ENCODE results near the gene KDM4C.

The KDM4C gene

DNA sequence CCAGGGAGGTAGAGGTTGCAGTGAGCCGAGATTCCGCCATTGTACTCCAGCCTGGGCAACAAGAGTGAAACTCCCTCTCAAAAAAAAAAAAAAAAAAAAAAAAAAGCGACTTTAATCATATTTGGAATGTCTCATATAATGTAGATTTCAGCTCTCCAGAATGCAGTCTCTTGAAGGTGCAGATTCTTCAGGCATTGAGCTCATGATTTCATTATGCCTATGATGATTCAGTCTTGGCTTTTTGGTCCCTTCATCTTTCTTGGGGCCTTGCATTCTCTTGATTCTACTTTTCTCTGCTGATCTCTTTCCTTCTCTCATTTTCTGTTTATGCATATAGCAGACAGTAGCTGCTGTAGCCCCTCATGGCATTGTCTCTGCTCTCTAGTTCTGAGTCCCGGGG, 22.9 kb downstream of the KDM4C start:
- H4K20me1 ChIP-seq (ENCODE audit: insufficient read depth), result no peaks in the 10 kb centered on the region
- TF ChIP-seq, protein P1, sequence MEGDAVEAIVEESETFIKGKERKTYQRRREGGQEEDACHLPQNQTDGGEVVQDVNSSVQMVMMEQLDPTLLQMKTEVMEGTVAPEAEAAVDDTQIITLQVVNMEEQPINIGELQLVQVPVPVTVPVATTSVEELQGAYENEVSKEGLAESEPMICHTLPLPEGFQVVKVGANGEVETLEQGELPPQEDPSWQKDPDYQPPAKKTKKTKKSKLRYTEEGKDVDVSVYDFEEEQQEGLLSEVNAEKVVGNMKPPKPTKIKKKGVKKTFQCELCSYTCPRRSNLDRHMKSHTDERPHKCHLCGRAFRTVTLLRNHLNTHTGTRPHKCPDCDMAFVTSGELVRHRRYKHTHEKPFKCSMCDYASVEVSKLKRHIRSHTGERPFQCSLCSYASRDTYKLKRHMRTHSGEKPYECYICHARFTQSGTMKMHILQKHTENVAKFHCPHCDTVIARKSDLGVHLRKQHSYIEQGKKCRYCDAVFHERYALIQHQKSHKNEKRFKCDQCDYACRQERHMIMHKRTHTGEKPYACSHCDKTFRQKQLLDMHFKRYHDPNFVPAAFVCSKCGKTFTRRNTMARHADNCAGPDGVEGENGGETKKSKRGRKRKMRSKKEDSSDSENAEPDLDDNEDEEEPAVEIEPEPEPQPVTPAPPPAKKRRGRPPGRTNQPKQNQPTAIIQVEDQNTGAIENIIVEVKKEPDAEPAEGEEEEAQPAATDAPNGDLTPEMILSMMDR (conservative IDR thresholded peaks at IDR 0.05; ENCODE audit: low read depth, low read length), result no peak
- no peak overlapping the region for H3K27ac ChIP-seq
- no peaks in the 10 kb centered on the region for H3K36me3 ChIP-seq (ENCODE audit: insufficient read depth)
- H2AFZ ChIP-seq (ENCODE audit: low read depth), result no peak overlapping the region
- no peaks in the 10 kb centered on the region for H3K27me3 ChIP-seq (ENCODE audit: insufficient read depth, low read depth)
- no peak overlapping the region for H3K4me2 ChIP-seq
- no peak overlapping the region for H3K4me3 ChIP-seq (IDR thresholded peaks at IDR 0.05; ENCODE audit: insufficient read depth, low read depth, low read length)
- no peak overlapping the region for H3K9ac ChIP-seq
- H3K4me1 ChIP-seq (ENCODE audit: low read depth, poor library complexity, severe bottlenecking), result peaks cover 18% of the 10 kb centered on the region
- H3K79me2 ChIP-seq (ENCODE audit: insufficient read depth, low read depth), result peaks cover 6% of the 10 kb centered on the region; the same call in 1 of the 2 replicates

DNA sequence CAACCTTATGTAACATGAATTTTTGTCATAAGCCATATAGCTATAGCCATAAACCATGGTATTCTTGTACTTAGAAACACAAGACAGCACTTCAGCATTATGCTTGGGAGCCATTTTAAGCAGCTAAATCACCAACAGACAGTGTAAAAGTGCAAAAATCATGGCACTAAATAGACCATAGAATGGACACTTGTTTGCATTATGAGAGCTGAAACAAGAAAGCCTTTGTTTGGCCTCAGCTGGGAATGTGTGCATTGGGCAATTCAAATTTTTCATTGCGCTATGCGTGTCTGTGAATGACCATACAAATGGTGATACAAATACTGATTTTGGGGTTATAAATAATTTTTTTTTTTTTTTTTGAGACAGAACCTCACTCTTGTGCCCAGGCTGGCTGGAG, 23.7 kb downstream of the KDM4C start:
- Histone ChIP-seq H3K9ac (no peak overlapping the region), H3K27me3 (ENCODE audit: insufficient read depth, low read depth) (no peaks in the 10 kb centered on the region), H3K4me3 (IDR thresholded peaks at IDR 0.05; ENCODE audit: insufficient read depth, low read depth, low read length) (no peak overlapping the region), H3K4me2 (no peak overlapping the region), H3K36me3 (ENCODE audit: insufficient read depth) (no peaks in the 10 kb centered on the region), H3K27ac (no peak overlapping the region), H3K4me1 (ENCODE audit: low read depth, poor library complexity, severe bottlenecking) (peaks cover 18% of the 10 kb centered on the region), H4K20me1 (ENCODE audit: insufficient read depth) (no peaks in the 10 kb centered on the region), H2AFZ (ENCODE audit: low read depth) (no peak overlapping the region), H3K79me2 (ENCODE audit: insufficient read depth, low read depth) (peaks cover 6% of the 10 kb centered on the region; the same call in 1 of the 2 replicates)
- TF ChIP-seq, protein P1 (conservative IDR thresholded peaks at IDR 0.05; ENCODE audit: low read depth, low read length), result no peak

GRCh38 chr9:6782345-6782744, 24.6 kb downstream of the KDM4C start:
- peaks cover 18% of the 10 kb centered on the region for H3K4me1 ChIP-seq (ENCODE audit: low read depth, poor library complexity, severe bottlenecking)
- no peaks in the 10 kb centered on the region for H4K20me1 ChIP-seq (ENCODE audit: insufficient read depth)
- no peak overlapping the region for H2AFZ ChIP-seq (ENCODE audit: low read depth)
- no peaks in the 10 kb centered on the region for H3K27me3 ChIP-seq (ENCODE audit: insufficient read depth, low read depth)
- H3K79me2 ChIP-seq (ENCODE audit: insufficient read depth, low read depth), result peaks cover 6% of the 10 kb centered on the region; the same call in 1 of the 2 replicates
- TF ChIP-seq, protein P1 (conservative IDR thresholded peaks at IDR 0.05; ENCODE audit: low read depth, low read length), result no peak
- no peaks in the 10 kb centered on the region for H3K36me3 ChIP-seq (ENCODE audit: insufficient read depth)
- H3K4me2 ChIP-seq, result no peak overlapping the region
- H3K27ac ChIP-seq, result no peak overlapping the region
- H3K4me3 ChIP-seq (IDR thresholded peaks at IDR 0.05; ENCODE audit: insufficient read depth, low read depth, low read length), result no peak overlapping the region
- H3K9ac ChIP-seq, result no peak overlapping the region

GRCh38 chr9:6782981-6783380, 25.2 kb downstream of the KDM4C start:
- no peak overlapping the region for H3K27ac ChIP-seq
- peaks cover 18% of the 10 kb centered on the region for H3K4me1 ChIP-seq (ENCODE audit: low read depth, poor library complexity, severe bottlenecking)

More at GRCh38 chr9:6782981-6783380, 25.2 kb downstream of the KDM4C start:
- TF ChIP-seq, protein P1 (conservative IDR thresholded peaks at IDR 0.05; ENCODE audit: low read depth, low read length), result no peak
- no peak overlapping the region for H3K9ac ChIP-seq
- H3K36me3 ChIP-seq (ENCODE audit: insufficient read depth), result no peaks in the 10 kb centered on the region
- H4K20me1 ChIP-seq (ENCODE audit: insufficient read depth), result no peaks in the 10 kb centered on the region
- H3K4me2 ChIP-seq, result no peak overlapping the region
- no peak overlapping the region for H2AFZ ChIP-seq (ENCODE audit: low read depth)
- peaks cover 6% of the 10 kb centered on the region; the same call in 1 of the 2 replicates for H3K79me2 ChIP-seq (ENCODE audit: insufficient read depth, low read depth)
- H3K27me3 ChIP-seq (ENCODE audit: insufficient read depth, low read depth), result no peaks in the 10 kb centered on the region
- H3K4me3 ChIP-seq (IDR thresholded peaks at IDR 0.05; ENCODE audit: insufficient read depth, low read depth, low read length), result no peak overlapping the region

All from KMS-11 (cell line).